ENCODE data around the gene KAT8. TPM values are rescaled to one million over a fixed set of nuclear protein-coding genes. Genes with fewer than 3 reads are reported as not detected.

The KAT8 gene
- total and polyA plus RNA-seq, 9 of the 15 experiments (the other 6 are each of a cell fraction or from before 2014, with no cell fraction given), result 10.0 to 98.5 (median 76.4) TPM

DNA sequence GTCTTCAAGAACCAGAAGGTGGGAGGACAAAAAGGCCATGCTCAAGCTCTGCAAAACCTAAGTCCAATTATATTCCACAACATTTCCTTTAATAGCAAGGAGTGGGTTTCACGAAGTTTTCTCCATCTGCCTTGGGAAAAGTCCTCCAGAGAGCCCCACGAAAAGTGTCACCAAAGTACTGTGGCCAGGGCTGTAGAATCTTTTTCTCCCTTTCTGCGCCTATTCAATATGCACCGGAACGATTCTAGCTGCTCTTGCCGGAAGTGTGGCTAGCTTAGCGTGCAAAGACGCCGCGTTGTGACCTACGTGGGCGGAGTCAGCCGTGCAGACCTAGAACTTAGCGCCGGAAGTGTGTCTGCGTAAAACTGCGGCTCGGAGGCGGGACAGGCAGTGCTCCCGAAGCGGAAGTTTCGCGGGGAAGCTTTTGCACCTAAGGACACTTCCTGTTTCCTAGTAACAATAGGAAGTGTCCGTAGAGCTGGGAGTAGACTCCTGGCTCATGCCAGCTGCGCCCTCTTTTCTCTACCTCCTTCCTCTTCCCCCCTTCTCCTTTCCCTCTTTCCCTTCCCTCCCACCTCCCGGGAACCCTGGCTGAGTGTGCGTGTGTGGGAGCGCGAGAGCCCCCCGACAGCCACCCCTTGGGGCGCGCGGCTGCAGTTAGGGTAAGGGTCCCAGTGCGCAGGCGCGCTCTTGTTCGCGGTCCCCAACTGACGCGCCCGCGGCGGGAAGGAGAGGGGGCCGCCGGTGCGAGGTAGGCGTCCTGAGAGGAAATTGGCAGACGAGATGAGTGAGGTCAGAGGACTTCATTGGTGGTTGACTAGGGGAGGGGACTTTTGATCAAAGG is 43.3 kb upstream of the KAT8 start, which contains the start of the genes ZNF646 and ZNF668 (continued):
- TF ChIP-seq MITF (IDR thresholded peaks at IDR 0.05), result no peak
- TF ChIP-seq CBX1 (IDR thresholded peaks at IDR 0.05; ENCODE audit: low read depth), result no peak
- TF ChIP-seq, protein P1, sequence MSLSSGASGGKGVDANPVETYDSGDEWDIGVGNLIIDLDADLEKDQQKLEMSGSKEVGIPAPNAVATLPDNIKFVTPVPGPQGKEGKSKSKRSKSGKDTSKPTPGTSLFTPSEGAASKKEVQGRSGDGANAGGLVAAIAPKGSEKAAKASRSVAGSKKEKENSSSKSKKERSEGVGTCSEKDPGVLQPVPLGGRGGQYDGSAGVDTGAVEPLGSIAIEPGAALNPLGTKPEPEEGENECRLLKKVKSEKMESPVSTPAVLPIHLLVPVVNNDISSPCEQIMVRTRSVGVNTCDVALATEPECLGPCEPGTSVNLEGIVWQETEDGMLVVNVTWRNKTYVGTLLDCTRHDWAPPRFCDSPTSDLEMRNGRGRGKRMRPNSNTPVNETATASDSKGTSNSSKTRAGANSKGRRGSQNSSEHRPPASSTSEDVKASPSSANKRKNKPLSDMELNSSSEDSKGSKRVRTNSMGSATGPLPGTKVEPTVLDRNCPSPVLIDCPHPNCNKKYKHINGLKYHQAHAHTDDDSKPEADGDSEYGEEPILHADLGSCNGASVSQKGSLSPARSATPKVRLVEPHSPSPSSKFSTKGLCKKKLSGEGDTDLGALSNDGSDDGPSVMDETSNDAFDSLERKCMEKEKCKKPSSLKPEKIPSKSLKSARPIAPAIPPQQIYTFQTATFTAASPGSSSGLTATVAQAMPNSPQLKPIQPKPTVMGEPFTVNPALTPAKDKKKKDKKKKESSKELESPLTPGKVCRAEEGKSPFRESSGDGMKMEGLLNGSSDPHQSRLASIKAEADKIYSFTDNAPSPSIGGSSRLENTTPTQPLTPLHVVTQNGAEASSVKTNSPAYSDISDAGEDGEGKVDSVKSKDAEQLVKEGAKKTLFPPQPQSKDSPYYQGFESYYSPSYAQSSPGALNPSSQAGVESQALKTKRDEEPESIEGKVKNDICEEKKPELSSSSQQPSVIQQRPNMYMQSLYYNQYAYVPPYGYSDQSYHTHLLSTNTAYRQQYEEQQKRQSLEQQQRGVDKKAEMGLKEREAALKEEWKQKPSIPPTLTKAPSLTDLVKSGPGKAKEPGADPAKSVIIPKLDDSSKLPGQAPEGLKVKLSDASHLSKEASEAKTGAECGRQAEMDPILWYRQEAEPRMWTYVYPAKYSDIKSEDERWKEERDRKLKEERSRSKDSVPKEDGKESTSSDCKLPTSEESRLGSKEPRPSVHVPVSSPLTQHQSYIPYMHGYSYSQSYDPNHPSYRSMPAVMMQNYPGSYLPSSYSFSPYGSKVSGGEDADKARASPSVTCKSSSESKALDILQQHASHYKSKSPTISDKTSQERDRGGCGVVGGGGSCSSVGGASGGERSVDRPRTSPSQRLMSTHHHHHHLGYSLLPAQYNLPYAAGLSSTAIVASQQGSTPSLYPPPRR (CRISPR knock-in tag; IDR thresholded peaks at IDR 0.05; ENCODE audit: borderline replicate concordance), result no peak
- TF ChIP-seq ESRRA (IDR thresholded peaks at IDR 0.05; ENCODE audit: borderline replicate concordance, low read depth), result no peak; the same call in none of the 2 replicates
- TF ChIP-seq STAT5B (CRISPR knock-in tag; IDR thresholded peaks at IDR 0.05), result no peak
- no peak for TF ChIP-seq MED1 (CRISPR knock-in tag; IDR thresholded peaks at IDR 0.05; ENCODE audit: borderline replicate concordance)
- TF ChIP-seq NFIC (IDR thresholded peaks at IDR 0.05), result peak; percentile 68
- no peak for TF ChIP-seq MCM2 (IDR thresholded peaks at IDR 0.05; ENCODE audit: low read depth)
- TF ChIP-seq, protein P2, sequence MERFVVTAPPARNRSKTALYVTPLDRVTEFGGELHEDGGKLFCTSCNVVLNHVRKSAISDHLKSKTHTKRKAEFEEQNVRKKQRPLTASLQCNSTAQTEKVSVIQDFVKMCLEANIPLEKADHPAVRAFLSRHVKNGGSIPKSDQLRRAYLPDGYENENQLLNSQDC (CRISPR knock-in tag; IDR thresholded peaks at IDR 0.05), result no peak
- no peak for TF ChIP-seq HNRNPL (IDR thresholded peaks at IDR 0.05; ENCODE audit: low read depth, low read length)
- TF ChIP-seq IRF1 (CRISPR knock-in tag; IDR thresholded peaks at IDR 0.05; ENCODE audit: borderline replicate concordance), result no peak
- TF ChIP-seq RBM34 (IDR thresholded peaks at IDR 0.05; ENCODE audit: borderline replicate concordance, insufficient read depth, low read length), result no peak
- no peak for TF ChIP-seq BDP1 (IDR thresholded peaks at IDR 0.05; ENCODE audit: insufficient read depth, insufficient read length)
- TF ChIP-seq ZNF76 (CRISPR knock-in tag; IDR thresholded peaks at IDR 0.05; ENCODE audit: borderline replicate concordance), result no peak
- no peak for TF ChIP-seq E2F4 (CRISPR knock-in tag; IDR thresholded peaks at IDR 0.05; ENCODE audit: low read depth)
- TF ChIP-seq, protein P3, sequence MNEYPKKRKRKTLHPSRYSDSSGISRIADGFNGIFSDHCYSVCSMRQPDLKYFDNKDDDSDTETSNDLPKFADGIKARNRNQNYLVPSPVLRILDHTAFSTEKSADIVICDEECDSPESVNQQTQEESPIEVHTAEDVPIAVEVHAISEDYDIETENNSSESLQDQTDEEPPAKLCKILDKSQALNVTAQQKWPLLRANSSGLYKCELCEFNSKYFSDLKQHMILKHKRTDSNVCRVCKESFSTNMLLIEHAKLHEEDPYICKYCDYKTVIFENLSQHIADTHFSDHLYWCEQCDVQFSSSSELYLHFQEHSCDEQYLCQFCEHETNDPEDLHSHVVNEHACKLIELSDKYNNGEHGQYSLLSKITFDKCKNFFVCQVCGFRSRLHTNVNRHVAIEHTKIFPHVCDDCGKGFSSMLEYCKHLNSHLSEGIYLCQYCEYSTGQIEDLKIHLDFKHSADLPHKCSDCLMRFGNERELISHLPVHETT (CRISPR knock-in tag; conservative IDR thresholded peaks at IDR 0.05 in 1 of 2, IDR thresholded peaks at IDR 0.05 in 1 of 2), result no peak; a peak in 2 of 4 replicates
